Daoy (cell line): ENCODE data around the gene FCN1. TPM values are rescaled to one million over a fixed set of nuclear protein-coding genes. Genes with fewer than 3 reads are reported as not detected.

Experiments used
- DNase-seq: peaks from one replicate; pipeline ENCODE4 v3.0.0-alpha.2; 2015; ENCODE audit warnings: low read depth
- total RNA-seq: library from RNA; depleted of rRNA; stranded (reverse); fragments of >200 nt; shearing (Covaris generic); gene quantifications from 2 replicates; pipeline ENCODE4 v1.2.3, GENCODE V29; 2014

The FCN1 gene
- total RNA-seq, 1 experiment from 2014 or later, result not detected

- DNase-seq, result no peak
Measured at GRCh38 chr9:134951461-134951860, 33.7 kb upstream of the FCN1 start.

DNA sequence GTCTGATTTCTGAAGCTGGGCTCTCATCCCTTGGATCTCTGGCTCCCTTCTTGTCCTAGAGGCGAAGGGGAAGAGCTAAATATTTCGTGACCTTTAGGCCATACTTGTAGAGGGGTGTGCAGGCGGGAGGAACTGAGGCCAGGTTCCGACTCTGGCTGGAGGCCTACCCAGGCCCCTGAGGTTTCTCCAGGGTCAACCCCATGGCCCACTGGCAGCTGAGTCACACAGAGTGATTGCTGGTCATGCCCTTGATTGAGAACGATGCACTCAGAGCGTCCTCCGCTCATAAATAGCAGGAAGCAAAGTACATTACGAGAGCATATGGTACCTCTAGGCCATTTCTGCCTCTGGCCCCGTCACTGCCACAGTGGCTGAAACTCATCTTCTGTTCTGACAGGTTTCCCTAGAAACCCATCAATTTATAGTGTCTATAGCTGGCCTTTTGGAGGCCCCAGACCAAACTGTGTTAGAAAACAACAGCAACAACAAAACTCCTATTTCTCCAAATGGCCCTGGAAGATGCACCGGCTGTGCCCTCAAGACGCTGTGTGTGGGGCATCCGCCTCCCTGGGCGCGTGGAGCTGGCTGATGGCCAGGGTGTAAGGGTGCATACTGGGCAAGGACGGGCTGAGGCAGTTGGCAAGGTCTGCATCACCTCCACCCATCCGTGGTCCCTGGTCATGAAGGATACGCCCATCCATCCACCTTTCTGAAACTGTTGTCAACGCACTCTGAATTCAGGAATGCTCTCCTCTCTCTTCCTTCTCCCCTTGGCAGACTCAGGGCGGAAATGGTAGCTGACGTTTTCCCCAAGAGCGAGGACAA lies 32.9 kb upstream of the FCN1 start:
- no peak for DNase-seq

DNA sequence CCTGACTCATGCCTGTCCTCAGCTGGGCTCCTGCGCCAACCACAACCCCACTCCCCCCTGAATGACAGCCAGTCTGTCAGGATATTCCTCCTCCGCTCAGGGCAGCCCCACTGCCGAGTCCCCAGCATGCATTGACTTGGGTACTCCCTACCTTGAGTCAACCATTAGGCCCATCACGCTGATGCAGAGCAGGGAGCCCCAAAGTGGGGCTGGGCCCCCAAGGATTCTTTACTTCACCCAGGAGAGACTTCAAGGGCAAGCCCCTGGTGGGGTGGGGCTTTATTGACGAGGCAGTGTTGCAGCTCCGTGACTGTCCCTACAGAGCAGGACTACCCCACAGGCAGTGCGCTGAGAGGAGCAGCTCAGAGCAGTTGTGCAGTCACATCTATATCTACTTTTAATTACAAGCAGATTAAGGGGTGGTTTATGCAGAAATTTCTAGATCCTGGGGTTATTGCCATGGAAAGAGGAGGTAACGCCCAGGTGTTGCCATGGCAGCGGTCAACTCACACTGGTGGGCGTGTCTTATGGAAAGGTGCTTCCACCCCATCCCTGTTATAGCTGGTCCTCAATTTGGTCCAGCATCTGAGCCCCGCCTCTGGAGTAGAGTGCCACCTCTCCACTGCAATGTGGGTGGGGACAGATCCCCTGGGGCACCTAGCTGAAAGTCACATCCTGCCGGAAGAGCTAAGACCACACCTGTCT lies 32.1 kb upstream of the FCN1 start:
- DNase-seq, result no peak

GRCh38 chr9:134948149-134948548 lies 30.4 kb upstream of the FCN1 start:
- DNase-seq, result no peak

DNA sequence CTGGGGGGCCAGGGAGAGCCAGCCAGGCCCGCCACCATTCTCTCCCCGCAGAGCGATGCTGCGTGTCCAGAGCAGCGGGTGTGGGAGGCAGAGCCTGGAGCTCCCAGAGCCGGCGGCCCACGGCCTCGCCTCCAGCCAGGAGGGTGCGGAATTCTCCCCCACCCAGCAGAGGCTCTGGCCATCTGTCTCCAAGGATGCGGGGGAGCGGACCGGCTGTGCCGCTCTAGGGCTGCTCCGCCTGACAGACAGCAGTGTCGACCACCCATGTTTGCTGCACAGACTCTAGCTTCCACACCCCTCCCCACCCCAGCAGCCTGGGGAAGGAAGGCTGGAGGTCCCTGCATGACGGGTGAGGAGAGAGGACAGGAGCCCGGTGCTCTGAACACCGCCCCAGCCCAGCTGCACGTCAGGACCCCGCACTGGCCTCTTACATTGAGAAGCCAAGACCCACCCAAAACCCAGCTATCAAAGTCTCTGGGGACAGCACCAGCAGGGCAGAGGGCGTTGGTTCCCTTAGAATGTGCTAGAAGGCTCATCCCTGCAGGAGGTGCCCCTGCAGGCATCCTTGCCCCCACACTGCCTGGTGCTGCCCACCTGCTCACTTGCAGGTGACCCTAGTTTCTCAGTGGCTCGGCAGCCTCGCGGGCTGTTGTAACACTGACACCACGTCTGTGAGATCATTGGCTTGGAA lies 29.7 kb upstream of the FCN1 start:
- no peak for DNase-seq

DNA sequence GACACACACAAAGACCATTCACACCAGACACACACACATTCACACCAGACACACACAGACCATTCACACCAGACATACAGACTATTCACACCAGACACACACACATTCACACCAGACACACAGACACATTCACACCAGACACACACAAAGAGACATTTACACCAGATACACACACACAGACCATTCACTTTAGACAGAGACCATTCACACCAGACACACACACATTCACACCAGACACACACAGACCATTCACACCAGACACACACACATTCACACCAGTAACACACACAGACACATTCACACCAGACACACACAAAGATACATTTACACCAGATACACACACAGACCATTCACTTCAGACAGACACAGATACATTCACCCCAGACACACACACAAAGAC lies 29.0 kb upstream of the FCN1 start:
- DNase-seq, result no peak

DNA sequence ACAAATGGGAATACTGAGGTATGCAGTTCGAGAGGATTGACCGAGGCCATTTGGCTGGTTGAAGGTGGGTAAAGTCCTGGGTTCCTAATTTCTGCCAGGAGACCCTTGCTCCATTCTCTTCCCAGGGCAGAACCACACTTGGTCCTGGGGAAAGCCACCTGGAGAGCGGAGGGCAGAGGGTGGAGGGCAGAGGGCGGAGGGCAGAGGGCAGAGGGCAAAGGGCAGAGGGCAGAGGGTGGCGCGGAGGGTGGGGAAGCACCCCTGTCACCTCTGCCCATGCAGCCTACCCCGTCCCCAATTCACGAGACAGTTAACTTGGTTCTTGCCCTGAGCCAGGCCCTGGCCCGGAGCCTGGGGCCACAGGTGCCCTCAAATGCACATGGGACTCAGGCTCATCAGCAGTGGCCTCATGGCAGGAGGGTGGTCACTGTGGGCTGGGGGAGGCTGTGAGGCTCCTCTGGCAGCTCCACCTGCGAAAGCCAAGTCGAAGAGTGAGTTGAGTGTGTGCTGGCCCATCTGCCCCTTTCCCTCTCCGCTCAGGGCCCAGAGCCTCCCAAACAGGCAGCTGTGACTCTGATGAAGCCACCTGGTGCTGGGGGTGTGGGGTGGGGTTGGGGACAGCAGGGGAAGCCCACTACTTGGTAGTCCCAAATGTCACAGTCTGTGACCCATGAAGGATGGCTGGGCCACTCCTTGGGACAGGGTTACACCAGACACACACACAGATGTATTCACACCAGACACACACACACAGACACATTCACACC lies 28.0 kb upstream of the FCN1 start:
- no peak for DNase-seq

GRCh38 chr9:134944916-134945315 lies 27.2 kb upstream of the FCN1 start:
- no peak for DNase-seq

GRCh38 chr9:134944351-134944802 lies 26.7 kb upstream of the FCN1 start:
- no peak for DNase-seq

- DNase-seq, result no peak
Measured at GRCh38 chr9:134943836-134944235, 26.1 kb upstream of the FCN1 start.

GRCh38 chr9:134943411-134943810 lies 25.7 kb upstream of the FCN1 start:
- DNase-seq, result no peak

DNA sequence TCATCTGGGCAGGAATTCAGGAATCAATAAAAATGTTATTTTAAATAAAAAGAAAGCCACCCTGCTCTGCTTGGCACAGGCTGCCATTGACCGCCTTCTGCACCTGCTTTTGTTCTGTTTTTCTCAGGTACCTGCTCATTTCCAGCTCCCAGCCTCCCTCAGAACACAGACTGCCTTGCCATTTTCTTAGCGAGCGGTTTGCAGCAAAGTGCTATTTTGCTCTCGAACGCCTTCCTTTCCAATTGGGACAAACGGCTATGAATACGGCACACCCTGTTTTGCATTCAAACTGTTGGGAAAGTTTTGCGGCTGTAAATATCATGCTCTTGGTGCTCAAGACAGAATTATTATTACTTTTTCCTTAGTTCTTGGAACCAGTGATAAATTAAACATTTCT lies 25.1 kb upstream of the FCN1 start:
- DNase-seq, result no peak

- peak; percentile 38 for DNase-seq
Measured at GRCh38 chr9:134942011-134942787, 24.5 kb upstream of the FCN1 start.

DNA sequence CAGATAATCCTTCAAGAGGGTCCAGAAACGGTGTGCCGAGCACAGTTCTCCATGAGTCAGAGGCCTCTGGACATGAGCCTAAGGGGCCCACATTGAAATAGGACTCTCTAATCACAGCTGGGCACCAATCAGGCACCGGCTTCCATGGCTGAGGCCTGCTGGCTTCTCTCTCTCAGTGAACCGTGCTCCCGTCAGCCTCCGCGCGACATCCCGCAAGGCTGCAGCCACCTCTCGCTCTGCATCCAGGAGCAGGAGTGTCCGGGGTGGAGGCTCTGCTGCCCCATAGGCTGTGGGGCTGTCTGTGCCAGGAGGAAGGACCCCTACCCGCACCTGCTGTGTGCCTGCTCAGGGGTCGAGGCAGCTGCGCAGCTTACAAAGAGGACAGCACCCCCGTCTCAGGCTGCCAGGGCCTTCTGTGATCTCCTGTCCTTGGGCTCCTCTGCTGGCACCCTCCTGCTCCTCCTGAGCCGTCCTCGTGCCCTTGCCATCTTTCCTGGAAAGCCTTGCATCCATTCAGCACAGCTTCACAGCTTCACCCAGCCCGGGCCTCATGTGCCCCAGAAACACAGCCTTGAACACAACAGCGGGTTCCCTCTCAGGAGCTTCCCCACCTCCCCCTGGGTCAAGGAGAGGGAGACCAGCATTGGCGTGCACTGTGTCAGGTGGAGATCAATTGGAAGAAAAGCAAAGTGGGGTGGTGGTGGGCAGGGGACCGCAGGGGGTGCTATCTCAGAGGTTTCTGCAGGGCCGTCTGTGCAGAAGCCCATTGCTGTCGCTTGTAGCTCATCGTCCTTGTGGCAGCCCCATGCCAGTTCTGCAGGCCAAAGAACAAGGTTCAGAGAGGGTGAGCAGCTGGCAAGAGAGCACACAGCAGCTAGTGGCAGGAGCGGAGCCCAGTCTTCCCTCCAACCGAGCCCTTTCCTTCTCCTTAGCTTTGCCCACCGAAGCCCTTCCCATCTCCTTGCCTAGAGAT lies 22.8 kb upstream of the FCN1 start:
- DNase-seq, result no peak

DNA sequence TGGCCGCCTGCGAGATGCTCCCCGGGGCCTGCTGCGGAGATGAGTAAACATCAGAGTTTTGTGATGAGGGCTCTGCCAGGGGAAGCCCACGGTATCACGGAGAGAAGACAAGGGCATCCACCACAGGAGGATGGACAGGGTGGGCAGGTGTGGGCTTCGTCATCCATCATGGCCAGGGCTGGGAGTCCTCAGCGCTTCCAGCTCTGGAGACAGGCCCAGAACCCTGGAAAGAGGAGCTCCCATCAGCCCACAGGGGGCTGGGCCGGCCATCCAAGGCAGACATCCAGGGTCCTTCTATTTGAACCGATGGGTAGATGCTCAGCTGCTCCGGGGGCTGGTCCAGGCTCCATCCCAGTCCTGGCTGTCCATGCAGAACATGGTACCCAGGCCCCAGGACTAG lies 22.1 kb upstream of the FCN1 start:
- DNase-seq, result no peak

DNA sequence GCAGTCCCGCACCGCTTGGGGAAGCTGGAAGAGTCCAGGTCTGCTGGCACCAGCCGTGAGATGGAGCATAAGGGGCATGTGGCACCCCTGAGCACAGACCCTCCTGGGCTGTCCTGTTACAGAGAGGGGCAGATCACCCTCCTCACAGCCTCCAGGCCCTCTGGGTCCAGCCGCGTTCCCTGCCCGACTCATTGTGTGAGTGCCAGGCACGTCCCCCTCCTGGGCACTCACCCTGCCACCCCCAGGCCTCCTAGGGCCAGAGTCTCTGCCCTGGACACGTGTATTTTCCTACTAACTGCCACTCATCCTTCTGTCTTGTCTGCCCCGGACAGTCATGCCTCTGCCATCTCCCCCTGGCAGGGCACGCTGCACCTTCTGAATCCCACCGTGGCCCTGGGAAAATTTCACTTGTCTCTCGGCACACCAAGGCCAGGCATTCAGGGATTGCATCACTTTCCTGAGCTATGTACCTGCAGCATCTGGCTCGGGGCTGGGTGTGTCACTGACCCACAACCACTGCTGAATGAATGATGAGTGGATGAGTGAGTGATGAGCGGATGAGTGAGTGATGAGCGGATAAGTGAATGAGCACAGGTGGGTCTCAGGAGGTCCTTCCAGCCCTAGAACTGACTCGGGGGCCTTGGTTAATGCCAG lies 21.5 kb upstream of the FCN1 start:
- no peak for DNase-seq

DNA sequence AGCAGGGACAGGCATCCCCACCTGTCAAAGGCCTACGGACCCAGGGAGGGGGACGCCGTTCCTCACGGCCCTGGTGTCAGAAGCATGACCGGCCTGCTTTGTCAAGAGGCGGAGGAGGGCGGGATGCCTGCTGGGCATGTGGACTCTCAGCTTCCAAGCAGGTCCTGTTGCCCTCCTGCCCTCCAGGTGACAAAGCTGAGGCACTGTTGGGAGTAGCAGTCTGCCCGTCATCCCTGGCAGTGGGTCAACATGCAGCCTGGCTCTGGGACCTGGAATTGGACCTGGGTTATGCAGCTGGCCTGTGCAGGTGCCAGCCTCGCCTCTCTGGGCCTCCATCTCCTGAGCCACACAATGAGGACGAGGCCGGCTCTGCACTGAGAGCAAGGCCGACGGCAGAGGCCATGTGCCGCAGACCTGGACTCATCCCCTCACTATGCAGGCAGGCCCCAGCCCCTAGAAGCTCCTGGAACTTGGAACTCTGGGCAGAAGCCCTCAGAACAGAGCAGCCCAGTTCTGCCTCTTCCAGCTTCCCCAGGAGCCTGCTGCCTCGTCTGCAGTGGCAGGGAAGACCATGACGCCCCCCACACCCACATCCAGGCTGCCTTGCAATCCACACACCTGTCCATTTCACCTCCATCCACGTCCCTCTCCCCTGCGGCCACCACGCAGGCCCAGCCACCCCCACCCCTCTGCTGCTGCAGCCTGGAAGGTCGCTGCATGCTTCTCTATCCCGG lies 20.8 kb upstream of the FCN1 start:
- no peak for DNase-seq

GRCh38 chr9:134937566-134938345 lies 20.0 kb upstream of the FCN1 start:
- DNase-seq, result no peak
